Esophagus muscularis mucosa (tissue), 4 donors: Measurements from ENCODE around the gene DHRS12.

ENCODE experiments used
- EP300 ChIP-seq: sonication (generic); formaldehyde crosslinking; IDR thresholded peaks from one replicate; pipeline ENCODE4 v1.6.1; 2017; ENCODE audit warnings: antibody characterized with exemption
- POLR2A ChIP-seq: fragments of 450-650 bp; IDR thresholded peaks from one replicate; pipeline ENCODE4 v1.6.1; 2017; ENCODE audit warnings: antibody characterized with exemption, moderate library complexity, mild to moderate bottlenecking, low read depth
- POLR2AphosphoS5 ChIP-seq, 2 donors: sonication (generic); formaldehyde crosslinking; IDR thresholded peaks; one replicate each; pipeline ENCODE4 v1.6.1; 2017; ENCODE audit warnings: antibody characterized with exemption in 2 of 2
- TF ChIP-seq, protein P1 (sequence below), 3 experiments: fragments of 200-600 bp in 2 of 3; fragments of 450-650 bp in 1 of 3; sonication (generic) in 2 of 3; IDR thresholded peaks; one replicate each; pipeline ENCODE4 v1.5.1; 2017 to 2019; ENCODE audit warnings: antibody characterized with exemption in 3 of 3, mild to moderate bottlenecking in 2 of 3, moderate library complexity in 1 of 3

DNA sequence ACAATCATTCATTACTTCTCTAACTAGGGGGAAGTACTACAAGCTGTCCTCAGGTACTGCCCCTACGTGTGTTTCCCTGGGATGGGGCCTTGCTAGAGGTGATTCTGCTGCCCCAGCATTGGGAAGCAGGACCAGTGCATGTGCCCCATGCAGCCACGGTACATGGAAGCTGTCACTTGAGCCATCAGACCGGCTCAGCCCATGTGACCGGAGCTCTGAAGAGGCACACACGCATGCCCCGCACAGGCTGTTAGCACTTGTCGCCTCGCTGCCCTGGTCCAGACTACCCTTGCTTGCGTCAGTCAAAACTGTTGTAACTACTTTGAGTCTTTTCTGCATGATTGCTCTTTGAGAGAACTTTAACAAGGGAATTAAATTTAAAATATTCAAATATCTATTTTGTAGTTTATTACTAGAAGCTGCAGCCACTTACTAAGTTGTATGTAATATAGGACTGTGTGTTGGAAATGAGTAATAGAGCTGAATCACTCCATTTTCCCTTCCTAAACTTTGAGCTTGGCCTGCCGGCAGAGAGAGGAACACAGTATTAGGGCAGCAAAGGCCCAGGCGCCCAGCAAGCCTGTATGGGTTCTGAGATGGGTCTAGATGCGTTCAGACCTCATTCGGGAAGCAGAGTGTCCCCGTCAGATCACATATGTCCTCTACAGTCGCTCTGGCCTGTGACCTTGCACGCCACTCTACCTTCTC is 42.2 kb downstream of the DHRS12 start:
- TF ChIP-seq, protein P1, sequence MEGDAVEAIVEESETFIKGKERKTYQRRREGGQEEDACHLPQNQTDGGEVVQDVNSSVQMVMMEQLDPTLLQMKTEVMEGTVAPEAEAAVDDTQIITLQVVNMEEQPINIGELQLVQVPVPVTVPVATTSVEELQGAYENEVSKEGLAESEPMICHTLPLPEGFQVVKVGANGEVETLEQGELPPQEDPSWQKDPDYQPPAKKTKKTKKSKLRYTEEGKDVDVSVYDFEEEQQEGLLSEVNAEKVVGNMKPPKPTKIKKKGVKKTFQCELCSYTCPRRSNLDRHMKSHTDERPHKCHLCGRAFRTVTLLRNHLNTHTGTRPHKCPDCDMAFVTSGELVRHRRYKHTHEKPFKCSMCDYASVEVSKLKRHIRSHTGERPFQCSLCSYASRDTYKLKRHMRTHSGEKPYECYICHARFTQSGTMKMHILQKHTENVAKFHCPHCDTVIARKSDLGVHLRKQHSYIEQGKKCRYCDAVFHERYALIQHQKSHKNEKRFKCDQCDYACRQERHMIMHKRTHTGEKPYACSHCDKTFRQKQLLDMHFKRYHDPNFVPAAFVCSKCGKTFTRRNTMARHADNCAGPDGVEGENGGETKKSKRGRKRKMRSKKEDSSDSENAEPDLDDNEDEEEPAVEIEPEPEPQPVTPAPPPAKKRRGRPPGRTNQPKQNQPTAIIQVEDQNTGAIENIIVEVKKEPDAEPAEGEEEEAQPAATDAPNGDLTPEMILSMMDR (IDR thresholded peaks at IDR 0.05) = no peak
- TF ChIP-seq POLR2AphosphoS5 (IDR thresholded peaks at IDR 0.05) (no peak), POLR2A (no peak), EP300 (no peak)
